Measurements from ENCODE around the gene TMEM175. TPM values are rescaled to one million over a fixed set of nuclear protein-coding genes. Genes with fewer than 3 reads are reported as not detected.

The TMEM175 gene
- total RNA-seq, 2 experiments from 2014 or later, result 12.5 to 33.1 TPM

GRCh38 chr4:992297-993110, 60.2 kb downstream of the TMEM175 start:
- BruUV-seq (replicated peaks), result no TSS peak
- TF ChIP-seq, protein P1, sequence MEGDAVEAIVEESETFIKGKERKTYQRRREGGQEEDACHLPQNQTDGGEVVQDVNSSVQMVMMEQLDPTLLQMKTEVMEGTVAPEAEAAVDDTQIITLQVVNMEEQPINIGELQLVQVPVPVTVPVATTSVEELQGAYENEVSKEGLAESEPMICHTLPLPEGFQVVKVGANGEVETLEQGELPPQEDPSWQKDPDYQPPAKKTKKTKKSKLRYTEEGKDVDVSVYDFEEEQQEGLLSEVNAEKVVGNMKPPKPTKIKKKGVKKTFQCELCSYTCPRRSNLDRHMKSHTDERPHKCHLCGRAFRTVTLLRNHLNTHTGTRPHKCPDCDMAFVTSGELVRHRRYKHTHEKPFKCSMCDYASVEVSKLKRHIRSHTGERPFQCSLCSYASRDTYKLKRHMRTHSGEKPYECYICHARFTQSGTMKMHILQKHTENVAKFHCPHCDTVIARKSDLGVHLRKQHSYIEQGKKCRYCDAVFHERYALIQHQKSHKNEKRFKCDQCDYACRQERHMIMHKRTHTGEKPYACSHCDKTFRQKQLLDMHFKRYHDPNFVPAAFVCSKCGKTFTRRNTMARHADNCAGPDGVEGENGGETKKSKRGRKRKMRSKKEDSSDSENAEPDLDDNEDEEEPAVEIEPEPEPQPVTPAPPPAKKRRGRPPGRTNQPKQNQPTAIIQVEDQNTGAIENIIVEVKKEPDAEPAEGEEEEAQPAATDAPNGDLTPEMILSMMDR (conservative IDR thresholded peaks at IDR 0.05; ENCODE audit: low read length), result no peak
- TF ChIP-seq EZH2phosphoT487 (IDR thresholded peaks at IDR 0.05; ENCODE audit: borderline replicate concordance, low read depth, low read length), result no peak
- ChIA-PET POLR2A (no interaction called here), CTCF (ENCODE audit: unreplicated experiment) (no interaction called here)
- DNase-seq (ENCODE audit: low spot score), result no peak
- no peaks in the 10 kb centered on the region for H3K9me3 ChIP-seq (ENCODE audit: low read length)
- no peaks in the 10 kb centered on the region for H3K79me2 ChIP-seq (ENCODE audit: insufficient read depth, low read depth, low read length)
- intact Hi-C loops (cut with micrococcal nuclease; ENCODE audit: unreplicated experiment), result no loop called here
- H2AFZ ChIP-seq (ENCODE audit: low read length), result no peak overlapping the region
- no peaks in the 10 kb centered on the region for H3K36me3 ChIP-seq (ENCODE audit: insufficient read depth, low read length)
- H3K9me2 ChIP-seq (ENCODE audit: insufficient read depth, low read length), result no peaks in the 10 kb centered on the region
- H3K27ac ChIP-seq (ENCODE audit: low read depth, low read length, poor library complexity, severe bottlenecking), result no peak overlapping the region
- H3K4me2 ChIP-seq (ENCODE audit: low read length), result no peak overlapping the region
- H3K4me3 ChIP-seq (ENCODE audit: low read depth, low read length, poor library complexity, severe bottlenecking), result no peak overlapping the region
- H3K4me1 ChIP-seq (ENCODE audit: insufficient read depth, low read length, poor library complexity, severe bottlenecking), result no peaks in the 10 kb centered on the region
- H4K20me1 ChIP-seq (ENCODE audit: insufficient read depth, low read length), result no peaks in the 10 kb centered on the region

- no peak for DNase-seq (ENCODE audit: low spot score)
- no TSS peak for BruUV-seq (replicated peaks)
- H3K79me2 ChIP-seq (ENCODE audit: insufficient read depth, low read depth, low read length), result no peaks in the 10 kb centered on the region
- ChIA-PET POLR2A (no interaction called here), CTCF (ENCODE audit: unreplicated experiment) (no interaction called here)
- no peaks in the 10 kb centered on the region for H3K9me3 ChIP-seq (ENCODE audit: low read length)
- H4K20me1 ChIP-seq (ENCODE audit: insufficient read depth, low read length), result no peaks in the 10 kb centered on the region
- H3K9me2 ChIP-seq (ENCODE audit: insufficient read depth, low read length), result no peaks in the 10 kb centered on the region
- no peak within 1 kb of the TSS for H3K4me3 ChIP-seq (ENCODE audit: low read depth, low read length, poor library complexity, severe bottlenecking)
- H3K36me3 ChIP-seq (ENCODE audit: insufficient read depth, low read length), result no peaks in the 10 kb centered on the region
- intact Hi-C loops (cut with micrococcal nuclease; ENCODE audit: unreplicated experiment), result no loop called here
- TF ChIP-seq, protein P1 (conservative IDR thresholded peaks at IDR 0.05; ENCODE audit: low read length), result no peak
- TF ChIP-seq EZH2phosphoT487 (IDR thresholded peaks at IDR 0.05; ENCODE audit: borderline replicate concordance, low read depth, low read length), result no peak
- H3K4me1 ChIP-seq (ENCODE audit: insufficient read depth, low read length, poor library complexity, severe bottlenecking), result no peaks in the 10 kb centered on the region
- no peak within 1 kb of the TSS for H2AFZ ChIP-seq (ENCODE audit: low read length)
- no peak within 1 kb of the TSS for H3K4me2 ChIP-seq (ENCODE audit: low read length)
- H3K27ac ChIP-seq (ENCODE audit: low read depth, low read length, poor library complexity, severe bottlenecking), result no peak within 1 kb of the TSS
Observed at GRCh38 chr4:993111-994029, 61.1 kb downstream of the TMEM175 start, which contains the start of gene SLC26A1. Gene SLC26A1, minus strand, starts transcription at chr4:993404. Its CDS starts 1,701 bp downstream, at chr4:991703.

Measured in OCI-LY7 (cell line).